ENCODE data around the gene ABHD12. TPM values are rescaled to one million over a fixed set of nuclear protein-coding genes. Genes with fewer than 3 reads are reported as not detected.

ABHD12 gene
- total and polyA plus RNA-seq, 5 donors = 22.6 to 28.3 (median 25.3) TPM

DNA sequence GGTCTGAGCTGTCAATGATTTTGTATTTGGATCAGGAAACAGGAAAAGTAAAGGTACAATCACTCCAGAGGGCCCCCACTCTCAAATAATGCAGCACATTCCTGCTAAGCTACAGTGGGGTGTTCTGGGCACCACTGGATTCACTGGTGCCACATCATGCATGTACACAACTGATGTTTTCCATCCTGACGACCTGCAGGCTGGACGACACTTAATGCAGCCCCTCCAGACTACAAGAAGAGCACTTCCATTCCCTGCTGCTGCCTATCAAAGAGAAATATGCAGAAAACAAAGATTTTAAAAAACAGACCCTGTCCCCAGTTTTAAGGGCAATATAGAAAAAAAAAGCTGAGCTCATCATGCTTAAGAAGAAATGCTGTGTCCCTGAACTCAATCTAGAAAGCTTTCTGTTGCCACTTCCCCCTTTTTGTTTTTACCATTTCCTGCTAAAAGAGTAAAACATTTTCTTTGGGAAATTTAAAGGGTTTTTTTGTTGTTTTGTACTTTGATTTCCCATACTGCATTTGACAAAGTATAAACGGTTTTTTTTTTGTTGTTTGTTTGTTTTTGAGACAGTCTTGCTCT, 35.5 kb downstream of the ABHD12 start:
- no peaks in the 10 kb centered on the region for H3K27me3 ChIP-seq (ENCODE audit: control insufficient read depth, insufficient read depth)
- no peak for DNase-seq
- no peak overlapping the region for H3K4me3 ChIP-seq (ENCODE audit: low read length)
- intact Hi-C loops (cut with DNase I) = no loop called here
- ATAC-seq = no peak
- 66% methylated on average over 3 of the region's 3 CpGs for WGBS
- no peaks in the 10 kb centered on the region for H3K9me3 ChIP-seq (ENCODE audit: control insufficient read depth, low read length)
- no peak overlapping the region for H3K27ac ChIP-seq (ENCODE audit: low read length)
- H3K4me1 ChIP-seq (ENCODE audit: control insufficient read depth, insufficient read depth, low read length) = peaks cover 4% of the 10 kb centered on the region

DNA sequence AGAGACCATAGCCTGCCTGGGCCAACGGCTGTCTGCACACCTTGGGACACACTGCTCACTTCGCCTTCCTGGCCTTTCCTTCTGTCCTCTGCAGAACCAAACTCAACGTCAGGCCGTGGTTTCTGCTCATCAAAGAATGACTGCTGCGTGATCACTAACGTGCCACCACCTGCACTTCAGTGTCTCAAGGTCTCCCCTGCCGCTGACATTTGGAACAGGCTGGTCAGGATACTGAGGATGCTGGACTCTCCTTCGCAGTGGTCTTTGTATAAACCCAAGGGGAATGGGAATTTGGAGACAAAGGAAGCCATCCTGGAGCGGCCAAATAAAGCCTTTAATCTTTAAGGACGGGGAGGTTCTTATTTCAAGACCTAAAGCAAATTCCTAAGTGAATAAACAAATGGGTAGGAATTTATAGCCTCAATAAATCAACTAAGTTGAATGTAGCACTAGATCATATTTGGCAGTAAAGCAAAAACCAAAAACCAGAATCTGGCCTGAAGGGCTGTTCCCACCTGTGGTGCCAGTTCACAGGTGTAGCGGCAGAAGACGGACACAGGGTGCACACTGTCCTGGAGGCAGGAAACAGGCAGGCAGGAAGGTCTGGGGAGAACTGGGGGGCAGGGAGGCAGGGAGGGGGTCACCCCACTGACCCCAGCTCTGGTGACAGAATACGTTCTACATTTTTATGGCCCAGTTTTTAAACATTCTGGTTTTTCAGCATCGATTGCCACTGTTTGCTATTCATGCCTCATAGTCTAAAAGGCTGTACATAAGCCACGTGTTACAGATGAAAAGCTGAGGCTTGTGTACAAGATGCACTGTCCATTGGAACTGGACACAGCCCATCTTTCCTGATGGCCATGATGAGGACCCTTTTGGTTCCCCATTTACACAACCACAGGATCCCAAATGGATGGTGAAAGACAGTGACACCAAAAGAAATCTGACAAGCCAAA, 36.6 kb downstream of the ABHD12 start:
- Histone ChIP-seq H3K27ac (ENCODE audit: low read length) (no peak overlapping the region), H3K4me3 (ENCODE audit: low read length) (no peak overlapping the region), H3K27me3 (ENCODE audit: control insufficient read depth, insufficient read depth) (no peaks in the 10 kb centered on the region), H3K9me3 (ENCODE audit: control insufficient read depth, low read length) (no peaks in the 10 kb centered on the region), H3K4me1 (ENCODE audit: control insufficient read depth, insufficient read depth, low read length) (peaks cover 4% of the 10 kb centered on the region)
- 88% methylated on average over 15 of the region's 15 CpGs for WGBS
- DNase-seq = no peak
- intact Hi-C loops (cut with DNase I) = no loop called here
- no peak for ATAC-seq

DNA sequence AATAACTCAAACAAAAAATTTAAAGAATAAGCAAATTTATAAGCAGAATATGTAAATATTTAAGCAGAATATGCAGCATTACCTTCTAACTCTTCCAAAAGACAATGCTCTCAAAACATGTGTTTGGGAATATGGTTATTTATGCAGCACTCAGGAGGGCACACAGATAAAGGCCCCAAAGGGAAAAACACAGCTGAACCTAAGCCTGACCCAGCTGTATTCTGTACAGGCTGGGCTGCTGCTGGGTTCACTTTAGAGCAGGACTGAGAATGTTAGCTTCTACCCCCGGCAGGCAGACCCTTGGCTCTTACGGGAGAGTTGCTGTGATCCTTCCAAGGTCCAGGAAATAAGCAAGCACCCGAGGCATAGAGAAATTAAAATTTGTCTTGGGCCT, 37.3 kb downstream of the ABHD12 start:
- no peaks in the 10 kb centered on the region for H3K9me3 ChIP-seq (ENCODE audit: control insufficient read depth, low read length)
- no peak for DNase-seq
- intact Hi-C loops (cut with DNase I) = no loop called here
- peaks cover 4% of the 10 kb centered on the region for H3K4me1 ChIP-seq (ENCODE audit: control insufficient read depth, insufficient read depth, low read length)
- no peaks in the 10 kb centered on the region for H3K27me3 ChIP-seq (ENCODE audit: control insufficient read depth, insufficient read depth)
- H3K4me3 ChIP-seq (ENCODE audit: low read length) = no peak overlapping the region
- ATAC-seq = no peak
- H3K27ac ChIP-seq (ENCODE audit: low read length) = no peak overlapping the region
- WGBS = 54% methylated on average over 3 of the region's 3 CpGs

DNA sequence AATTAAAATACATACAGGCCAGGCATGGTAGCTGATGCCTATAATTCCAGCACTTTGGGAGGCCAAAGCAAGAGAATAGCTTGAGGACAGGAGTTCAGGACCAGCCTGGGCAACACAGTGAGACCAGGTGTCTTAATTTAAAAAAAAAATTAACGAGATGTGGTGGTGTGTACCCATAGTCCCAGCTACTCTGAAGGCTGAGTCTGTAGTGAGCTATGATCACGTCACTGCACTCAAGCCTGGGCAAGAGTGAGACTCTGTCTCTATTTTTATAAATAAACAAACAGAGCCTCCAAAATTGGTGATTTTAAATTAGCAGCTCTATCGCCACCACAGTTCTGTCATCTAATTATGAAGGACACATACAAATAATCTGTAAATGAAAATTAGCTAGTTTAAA, 37.9 kb downstream of the ABHD12 start:
- 83% methylated on average over 3 of the region's 3 CpGs for WGBS
- Histone ChIP-seq H3K27ac (ENCODE audit: low read length) (no peak overlapping the region), H3K4me3 (ENCODE audit: low read length) (no peak overlapping the region), H3K9me3 (ENCODE audit: control insufficient read depth, low read length) (no peaks in the 10 kb centered on the region), H3K27me3 (ENCODE audit: control insufficient read depth, insufficient read depth) (no peaks in the 10 kb centered on the region), H3K4me1 (ENCODE audit: control insufficient read depth, insufficient read depth, low read length) (peaks cover 4% of the 10 kb centered on the region)
- no peak for DNase-seq
- intact Hi-C loops (cut with DNase I) = no loop called here
- no peak for ATAC-seq

DNA sequence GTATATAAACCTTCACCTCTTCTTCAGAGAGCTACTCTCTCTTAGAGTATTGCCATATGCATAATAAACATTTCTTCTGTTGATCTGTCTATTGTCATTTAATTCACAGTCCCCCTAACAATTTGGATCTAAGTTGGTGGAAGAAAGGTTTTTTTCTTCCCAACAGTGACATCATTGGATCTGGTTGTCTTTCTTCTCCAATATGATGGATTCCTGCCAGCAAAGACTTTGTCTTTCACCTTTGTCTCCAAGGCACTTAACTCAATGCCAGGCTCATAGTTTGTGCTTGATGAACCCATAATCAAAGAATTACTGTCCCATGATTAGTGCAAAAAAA, 39.6 kb downstream of the ABHD12 start:
- ATAC-seq (no peak), DNase-seq (no peak)
- Histone ChIP-seq H3K4me3 (ENCODE audit: low read length) (no peak overlapping the region), H3K9me3 (ENCODE audit: control insufficient read depth, low read length) (no peaks in the 10 kb centered on the region), H3K4me1 (ENCODE audit: control insufficient read depth, insufficient read depth, low read length) (no peaks in the 10 kb centered on the region), H3K27ac (ENCODE audit: low read length) (no peak overlapping the region), H3K27me3 (ENCODE audit: control insufficient read depth, insufficient read depth) (no peaks in the 10 kb centered on the region)
- intact Hi-C loops (cut with DNase I) = no loop called here

DNA sequence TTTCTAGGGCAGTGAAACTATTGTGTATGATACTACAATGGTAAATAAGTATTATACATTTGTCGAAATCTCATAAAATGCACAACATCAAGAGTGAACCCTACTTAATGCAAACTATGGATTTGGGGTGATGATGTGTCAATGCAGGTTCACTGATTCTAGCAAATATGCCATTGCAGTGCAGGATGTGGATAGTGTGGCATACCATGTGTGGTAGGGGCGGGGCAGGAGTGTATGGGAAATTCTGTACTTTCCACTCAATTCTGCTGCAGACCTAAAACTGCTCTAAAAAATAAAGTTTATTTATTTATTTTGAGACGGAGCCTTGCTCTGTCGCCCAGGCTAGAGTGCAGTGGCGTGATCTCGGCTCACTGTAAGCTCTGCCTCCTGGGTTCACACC, 44.3 kb downstream of the ABHD12 start:
- no peak overlapping the region for H3K4me3 ChIP-seq (ENCODE audit: low read length)
- H3K9me3 ChIP-seq (ENCODE audit: control insufficient read depth, low read length) = no peaks in the 10 kb centered on the region
- no peaks in the 10 kb centered on the region for H3K27me3 ChIP-seq (ENCODE audit: control insufficient read depth, insufficient read depth)
- WGBS = 94% methylated on average over 6 of the region's 6 CpGs
- H3K27ac ChIP-seq (ENCODE audit: low read length) = no peak overlapping the region
- H3K4me1 ChIP-seq (ENCODE audit: control insufficient read depth, insufficient read depth, low read length) = no peaks in the 10 kb centered on the region
- DNase-seq (no peak), ATAC-seq (no peak)
- intact Hi-C loops (cut with DNase I) = no loop called here

DNA sequence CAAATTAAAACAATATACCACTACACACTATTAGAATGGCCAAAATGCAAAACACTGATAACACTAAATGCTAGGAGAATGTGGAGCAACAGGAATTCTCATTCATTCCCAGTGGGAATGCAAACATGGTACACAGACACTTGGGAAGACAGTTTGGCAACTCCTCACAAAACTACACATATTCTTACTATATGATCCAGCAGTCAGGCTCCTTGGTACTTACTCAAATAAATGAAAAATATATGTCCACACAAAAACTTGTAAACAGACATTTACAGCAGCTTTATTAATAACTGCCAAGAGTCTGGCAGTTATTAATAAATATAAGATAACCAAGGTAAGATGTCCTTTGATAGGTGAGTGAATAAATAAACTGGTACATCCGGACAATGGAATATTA, 44.9 kb downstream of the ABHD12 start:
- DNase-seq (no peak), ATAC-seq (no peak)
- WGBS = 84% methylated on average over 1 of the region's 1 CpG
- H3K4me1 ChIP-seq (ENCODE audit: control insufficient read depth, insufficient read depth, low read length) = peaks cover 3% of the 10 kb centered on the region
- intact Hi-C loops (cut with DNase I) = no loop called here
- no peaks in the 10 kb centered on the region for H3K9me3 ChIP-seq (ENCODE audit: control insufficient read depth, low read length)
- H3K4me3 ChIP-seq (ENCODE audit: low read length) = no peak overlapping the region
- no peak overlapping the region for H3K27ac ChIP-seq (ENCODE audit: low read length)
- no peaks in the 10 kb centered on the region for H3K27me3 ChIP-seq (ENCODE audit: control insufficient read depth, insufficient read depth)

DNA sequence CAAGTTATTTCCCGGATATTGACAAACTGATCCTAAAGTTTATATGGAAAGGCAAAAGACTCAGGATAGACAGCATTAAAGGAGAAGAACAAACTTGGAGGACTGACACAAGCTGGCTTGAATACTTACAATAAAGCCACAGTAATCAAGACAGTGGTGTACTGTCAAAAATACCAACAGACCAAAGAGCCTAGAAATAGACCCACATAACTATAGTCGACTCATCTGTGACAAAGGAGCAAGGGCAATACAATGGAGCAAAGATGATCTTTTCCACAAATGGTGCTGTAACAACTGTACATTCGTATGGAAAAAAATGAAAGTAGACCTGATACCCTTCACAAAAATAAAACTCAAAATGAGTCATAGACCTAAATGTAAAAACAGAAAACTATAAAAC, 46.0 kb downstream of the ABHD12 start:
- H3K9me3 ChIP-seq (ENCODE audit: control insufficient read depth, low read length) = no peaks in the 10 kb centered on the region
- H3K4me1 ChIP-seq (ENCODE audit: control insufficient read depth, insufficient read depth, low read length) = peaks cover 3% of the 10 kb centered on the region
- no peaks in the 10 kb centered on the region for H3K27me3 ChIP-seq (ENCODE audit: control insufficient read depth, insufficient read depth)
- WGBS = 88% methylated on average over 3 of the region's 3 CpGs
- ATAC-seq (no peak), DNase-seq (no peak)
- H3K4me3 ChIP-seq (ENCODE audit: low read length) = no peak overlapping the region
- intact Hi-C loops (cut with DNase I) = no loop called here
- no peak overlapping the region for H3K27ac ChIP-seq (ENCODE audit: low read length)

DNA sequence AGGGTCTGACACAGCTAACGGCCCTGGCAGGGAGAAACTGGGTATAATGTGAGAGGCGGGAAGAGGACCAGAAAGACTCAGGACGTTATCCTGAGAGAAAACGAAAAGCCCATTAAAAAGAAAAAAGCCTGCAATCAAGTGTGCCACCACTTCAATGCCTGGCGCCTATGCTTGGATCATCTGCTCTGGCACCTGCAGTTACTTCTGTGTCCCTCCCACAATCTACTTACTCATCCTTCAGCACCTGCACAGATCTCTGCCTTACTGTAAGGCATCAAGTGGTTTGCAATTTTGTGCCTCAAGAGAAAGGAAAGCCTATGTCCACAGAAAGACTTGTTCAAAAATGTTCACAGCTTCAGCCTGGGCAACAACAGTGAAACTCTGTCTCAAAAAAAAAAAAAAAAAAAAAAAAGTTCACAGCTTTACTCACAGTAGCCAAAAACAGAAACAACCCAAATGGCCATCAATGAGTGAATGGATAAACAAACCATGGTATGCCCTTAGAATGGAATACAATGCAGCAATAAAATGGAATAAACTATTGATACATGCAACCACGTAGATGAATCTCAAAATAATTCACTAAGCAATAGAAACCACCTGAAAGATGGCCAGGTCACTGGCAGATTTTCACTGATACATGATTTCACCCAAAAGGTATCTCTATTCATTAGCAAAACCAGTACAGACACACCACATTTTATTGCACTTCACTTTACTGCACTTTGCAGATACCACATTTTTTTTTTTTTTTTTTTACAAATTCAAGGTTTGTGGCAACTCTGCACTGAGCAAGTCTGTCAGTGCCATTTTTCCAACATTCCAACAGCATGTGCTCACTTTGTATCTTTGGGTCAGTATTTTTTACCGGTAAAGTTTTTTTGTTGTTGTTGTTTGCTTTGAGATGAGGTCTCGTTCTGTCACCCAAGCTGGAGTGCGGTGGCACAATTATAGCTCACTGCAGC, 48.6 kb downstream of the ABHD12 start:
- WGBS = 91% methylated on average over 9 of the region's 9 CpGs
- peaks cover 3% of the 10 kb centered on the region for H3K4me1 ChIP-seq (ENCODE audit: control insufficient read depth, insufficient read depth, low read length)
- no peaks in the 10 kb centered on the region for H3K27me3 ChIP-seq (ENCODE audit: control insufficient read depth, insufficient read depth)
- DNase-seq = no peak
- no peak overlapping the region for H3K27ac ChIP-seq (ENCODE audit: low read length)
- intact Hi-C loops (cut with DNase I) = no loop called here
- no peak overlapping the region for H3K4me3 ChIP-seq (ENCODE audit: low read length)
- ATAC-seq = no peak
- H3K9me3 ChIP-seq (ENCODE audit: control insufficient read depth, low read length) = no peaks in the 10 kb centered on the region

DNA sequence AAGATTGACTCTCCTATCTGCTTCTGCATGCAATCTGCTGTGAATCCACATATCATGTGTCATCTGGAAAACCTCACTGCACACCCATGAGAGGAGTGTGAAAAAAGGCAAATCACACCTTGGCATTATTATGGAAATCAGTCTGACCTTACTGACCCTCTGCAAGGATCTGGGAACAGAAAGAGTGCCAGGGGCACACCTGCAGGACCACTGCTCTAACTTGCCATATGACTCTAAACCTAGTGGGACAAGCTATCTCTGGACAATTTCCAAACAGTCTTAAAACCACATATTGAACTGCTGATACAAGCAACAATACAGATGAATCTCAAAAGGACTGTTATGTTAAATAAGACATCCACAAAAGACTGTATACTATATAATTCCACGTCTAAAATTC, 50.3 kb downstream of the ABHD12 start:
- ATAC-seq = no peak
- Histone ChIP-seq H3K4me1 (ENCODE audit: control insufficient read depth, insufficient read depth, low read length) (peaks cover 3% of the 10 kb centered on the region), H3K27ac (ENCODE audit: low read length) (no peak overlapping the region), H3K4me3 (ENCODE audit: low read length) (no peak overlapping the region), H3K9me3 (ENCODE audit: control insufficient read depth, low read length) (no peaks in the 10 kb centered on the region), H3K27me3 (ENCODE audit: control insufficient read depth, insufficient read depth) (no peaks in the 10 kb centered on the region)
- intact Hi-C loops (cut with DNase I) = no loop called here
- DNase-seq = no peak
- WGBS = 67% methylated on average over 1 of the region's 1 CpG

DNA sequence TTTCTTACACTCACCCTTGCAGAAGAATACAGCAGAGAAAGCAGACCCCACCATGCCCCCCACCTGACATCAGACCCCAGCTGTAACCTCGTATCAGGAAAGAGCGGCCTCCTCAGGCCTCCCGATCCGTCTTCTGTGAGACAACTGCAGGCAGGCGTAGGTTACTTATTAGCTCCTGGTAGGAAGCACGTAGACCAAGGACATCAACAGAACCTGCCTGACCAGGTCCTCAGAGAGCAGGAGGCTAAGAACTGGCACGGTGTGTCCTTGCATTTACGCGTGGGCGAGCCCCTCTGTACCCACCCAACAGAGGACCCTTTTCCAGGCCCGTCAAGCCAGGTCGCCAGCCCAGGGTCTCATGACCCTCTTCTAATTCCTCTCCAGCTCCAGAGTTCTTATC, 51.0 kb downstream of the ABHD12 start:
- 88% methylated on average over 12 of the region's 12 CpGs for WGBS

More for the DNA sequence above, 51.0 kb downstream of the ABHD12 start:
- no peak for ATAC-seq
- no peaks in the 10 kb centered on the region for H3K9me3 ChIP-seq (ENCODE audit: control insufficient read depth, low read length)
- no peak overlapping the region for H3K27ac ChIP-seq (ENCODE audit: low read length)
- H3K4me1 ChIP-seq (ENCODE audit: control insufficient read depth, insufficient read depth, low read length) = peaks cover 3% of the 10 kb centered on the region
- no peak overlapping the region for H3K4me3 ChIP-seq (ENCODE audit: low read length)
- H3K27me3 ChIP-seq (ENCODE audit: control insufficient read depth, insufficient read depth) = no peaks in the 10 kb centered on the region
- intact Hi-C loops (cut with DNase I) = no loop called here
- DNase-seq = no peak
